ENCODE results near the gene CHP1. TPM values are rescaled to one million over a fixed set of nuclear protein-coding genes. Genes with fewer than 3 reads are reported as not detected.

Gene CHP1
- total and polyA plus RNA-seq, 2 of the 8 experiments (the other 6 are each of a cell fraction or from before 2014, with no cell fraction given) = 45.2 to 89.0 TPM

DNA sequence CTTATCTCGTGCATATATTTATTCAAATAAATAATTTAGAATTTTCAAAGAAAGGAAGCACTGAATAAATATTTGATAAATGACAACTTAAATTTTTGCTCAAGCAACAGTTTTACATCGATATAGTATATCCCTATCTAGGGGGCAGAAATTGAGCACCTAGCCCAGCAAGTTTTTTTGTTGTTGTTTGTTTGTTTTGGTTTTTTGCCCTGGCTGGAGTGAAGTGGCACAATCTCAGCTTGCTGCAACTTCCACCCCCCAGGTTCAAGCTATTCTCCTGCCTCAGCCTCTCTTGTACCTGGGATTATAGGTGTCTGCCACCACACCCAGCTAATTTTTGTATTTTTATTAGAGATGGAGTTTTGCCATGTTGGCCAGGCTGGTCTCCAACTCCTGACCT is 58.9 kb downstream of the CHP1 start:
- Histone ChIP-seq H3K4me3 (ENCODE audit: extremely low read depth in 1 of 4, insufficient read depth in 2 of 4, low read depth in 3 of 4, low read length in 4 of 4) (no peak overlapping the region), H3K9me3 (ENCODE audit: insufficient read depth in 2 of 2, low read depth in 1 of 2, low read length in 1 of 2) (no peaks in the 10 kb centered on the region), H3K79me2 (ENCODE audit: control insufficient read depth in 1 of 2, insufficient read depth in 2 of 2, low read length in 2 of 2) (peaks cover 2 to 59% of the 10 kb centered on the region in 2 experiments), H2AFZ (ENCODE audit: low read length) (no peak overlapping the region), H3K18ac (ENCODE audit: extremely low read depth, low read length) (no peak overlapping the region), H3K4ac (replicated peaks; ENCODE audit: insufficient read length, low read depth, low read length) (no peak overlapping the region), H3K27ac (ENCODE audit: low read depth, low read length) (no peak overlapping the region), H2BK120ac (replicated peaks; ENCODE audit: low read depth, low read length) (no peak overlapping the region), H3K56ac (replicated peaks; ENCODE audit: insufficient read length, low read depth, low read length) (no peak overlapping the region), H2BK12ac (ENCODE audit: low read depth, low read length) (no peak overlapping the region), H2BK20ac (ENCODE audit: low read length) (no peak overlapping the region), H3K23me2 (ENCODE audit: low read depth, low read length) (no peaks in the 10 kb centered on the region), H4K20me1 (replicated peaks in 1 of 2; ENCODE audit: control insufficient read depth in 1 of 2, insufficient read depth in 2 of 2, low read length in 2 of 2) (peaks cover 5 to 10% of the 10 kb centered on the region in 2 experiments), H2AK5ac (ENCODE audit: low read depth, low read length) (no peak overlapping the region), H3K14ac (ENCODE audit: insufficient read length) (no peak overlapping the region), H3K79me1 (ENCODE audit: low read depth, low read length) (peaks cover 3% of the 10 kb centered on the region; the same call in 1 of the 2 replicates), H3K27me3 (replicated peaks in 1 of 4; ENCODE audit: control insufficient read depth in 3 of 4, extremely low read depth in 1 of 4, insufficient read depth in 3 of 4, low read length in 3 of 4) (no peaks in the 10 kb centered on the region), H2BK15ac (ENCODE audit: low read length) (no peak overlapping the region), H3K23ac (ENCODE audit: insufficient read length) (no peak overlapping the region), H2BK5ac (ENCODE audit: low read depth, low read length) (no peak overlapping the region), H3K36me3 (ENCODE audit: control insufficient read depth in 2 of 4, insufficient read depth in 4 of 4, low read length in 3 of 4) (peaks cover 18 to 69% (median 46%) of the 10 kb centered on the region in 4 experiments), H4K91ac (replicated peaks; ENCODE audit: insufficient read length, low read length) (no peak overlapping the region), H3K9ac (replicated peaks in 1 of 4; ENCODE audit: extremely low read depth in 1 of 4, low read depth in 3 of 4, low read length in 3 of 4) (no peak overlapping the region), H3K4me1 (replicated peaks in 1 of 4; ENCODE audit: control insufficient read depth in 3 of 4, insufficient read depth in 4 of 4, low read length in 3 of 4) (no peaks in the 10 kb centered on the region; a peak in 2 of 7 replicates), H3K4me2 (ENCODE audit: insufficient read depth in 1 of 2, low read depth in 2 of 2, low read length in 2 of 2) (no peak overlapping the region), H4K5ac (ENCODE audit: insufficient read length, low read depth, low read length) (no peak overlapping the region), H4K8ac (ENCODE audit: extremely low read depth, insufficient read depth, low read length) (no peak overlapping the region)
- POLR2A ChIA-PET (ENCODE audit: partially characterized antibody) = interaction anchor here (1.1 to 4.0 kb wide), 5 partner anchors 8 to 43 kb away, joined by 3 to 18 read pairs (median 12); partner anchors contain the start of genes NUSAP1 and OIP5
- CTCF ChIA-PET (ENCODE audit: partially characterized antibody) = interaction anchor here (0.6 kb wide), 1 partner anchor 452 kb away, joined by 4 read pairs; no protein-coding TSS in a partner anchor
- FAIRE-seq (no peak), DNase-seq (ENCODE audit: low read depth in 1 of 2, low spot score in 2 of 2) (no peak)
- WGBS, 2 experiments (ENCODE audit: extremely low coverage in 1 of 2, insufficient coverage in 1 of 2, insufficient read length in 1 of 2, insufficient replicate concordance in 2 of 2, low coverage in 1 of 2, low lambda C conversion rate in 2 of 2, missing lambda C conversion rate in 1 of 2) = 88% methylated on average over 2 of the region's 2 CpGs; no CpG with 5 or more reads in 1 of the 2 experiments
- TF ChIP-seq SAP30 (IDR thresholded peaks at IDR 0.05; ENCODE audit: insufficient read depth, insufficient replicate concordance, low read length) (no peak), HDAC6 (IDR thresholded peaks at IDR 0.05; ENCODE audit: low read depth, low read length) (no peak), CREB1 (IDR thresholded peaks at IDR 0.05) (no peak), CBX8 (IDR thresholded peaks at IDR 0.05; ENCODE audit: borderline replicate concordance, low read depth, low read length) (no peak), POLR2A (IDR thresholded peaks at IDR 0.05; ENCODE audit: control extremely low read depth in 1 of 2, low read depth in 2 of 2, low read length in 2 of 2) (no peak)
